Hematopoietic multipotent progenitor cell treated with erythropoietin and hydrocortisone succinate and interleukin-3 and kit ligand, for 8 days (in vitro differentiated cells): ENCODE measurements around the gene CCP110.

Source experiments
- DNase-seq: peaks from one replicate; pipeline ENCODE4 v3.0.0-alpha.2; 2015

CCP110 gene

DNA sequence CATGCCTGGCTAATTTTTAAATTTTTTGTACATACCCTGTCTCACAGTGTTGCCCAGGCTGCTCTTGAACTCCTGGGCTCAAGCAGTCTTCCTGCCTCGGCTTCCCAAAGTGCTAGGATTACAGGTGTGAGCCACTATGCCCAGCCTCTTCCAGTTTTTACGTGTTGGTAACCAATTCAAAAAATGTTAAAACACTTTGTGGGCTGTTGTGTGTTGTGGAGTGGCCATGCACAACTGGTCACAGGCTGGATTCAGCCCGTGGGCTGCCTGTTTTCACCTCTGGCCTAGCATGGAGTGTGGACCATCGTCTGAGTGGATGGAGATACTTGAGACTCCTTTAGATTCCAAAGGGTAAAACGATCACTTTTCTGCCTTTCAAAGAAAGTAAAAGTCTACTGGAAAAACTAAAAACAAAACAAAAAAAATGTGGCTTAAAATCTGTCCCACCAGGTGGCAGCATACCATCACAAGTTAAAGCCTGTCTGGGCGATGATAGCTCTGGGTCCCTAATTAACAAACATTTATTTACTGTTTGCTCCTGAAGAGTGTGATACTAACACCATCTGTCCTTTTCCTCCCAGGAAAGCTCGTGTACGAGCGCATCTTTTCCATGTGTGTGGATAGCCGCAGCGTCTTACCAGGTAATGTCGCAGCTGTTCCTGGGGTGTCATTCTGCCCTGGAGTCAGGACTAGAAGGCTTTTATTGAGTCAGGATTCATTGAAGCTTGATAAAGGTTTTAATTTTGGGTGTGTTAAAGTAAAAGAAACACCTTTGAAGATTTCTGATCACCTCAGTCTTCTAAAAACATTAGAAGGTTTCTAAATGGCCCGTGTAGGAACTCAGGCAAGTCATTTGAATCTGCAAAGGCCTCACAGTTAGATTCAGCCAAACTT, 77.6 kb downstream of the CCP110 start:
- DNase-seq: peak; percentile 53
